Thyroid gland (tissue), 4 donors: ENCODE measurements around the gene LRP1-AS. TPM values are rescaled to one million over a fixed set of nuclear protein-coding genes. Genes with fewer than 3 reads are reported as not detected.

Experiments
- DNase-seq, 2 donors: peaks; one replicate each; pipeline ENCODE4 v3.0.0-alpha.2; 2019
- H3K27ac ChIP-seq, 3 donors: fragments of 200-600 bp; sonication (generic); 1 replicate in 2 of 3; 2 replicates in 1 of 3; pipeline ENCODE4 v1.5.1; 2016 to 2019; ENCODE audit warnings: mild to moderate bottlenecking in 1 of 3, moderate library complexity in 1 of 3
- H3K27me3 ChIP-seq: fragments of 200-600 bp; sonication (generic); one replicate; pipeline ENCODE4 v1.5.1; 2019
- H3K36me3 ChIP-seq, 2 donors: fragments of 200-600 bp; sonication (generic); one replicate each; pipeline ENCODE4 v1.5.1; 2016 to 2019
- H3K4me1 ChIP-seq, 2 donors: fragments of 200-600 bp; sonication (generic); one replicate each; pipeline ENCODE4 v1.5.1; 2017 to 2019
- H3K4me3 ChIP-seq, 3 donors: fragments of 200-600 bp; sonication (generic); replicated peaks in 1 of 3; 1 replicate in 2 of 3; 2 replicates in 1 of 3; pipeline ENCODE4 v1.5.1; 2016; ENCODE audit warnings: mild to moderate bottlenecking in 1 of 3
- H3K9me3 ChIP-seq: fragments of 200-600 bp; sonication (generic); one replicate; pipeline ENCODE4 v1.5.1; 2017
- POLR2A ChIP-seq, 2 donors: fragments of 450-650 bp; IDR thresholded peaks; one replicate each; pipeline ENCODE4 v1.6.1; 2017; ENCODE audit warnings: antibody characterized with exemption in 2 of 2, mild to moderate bottlenecking in 2 of 2, moderate library complexity in 1 of 2
- WGBS, 2 donors: methylation state at CpG; one replicate each; pipeline ENCODE4 v1.1.5; 2017; 5-methylcytosine and 5-hydroxymethylcytosine counted together
- intact Hi-C: fragments of 100-400 bp; cut with DNase I; formaldehyde crosslinking; loops from one replicate; pipeline ENCODE4 v1.15.1; 2023
- total RNA-seq, 4 donors: library from RNA; depleted of rRNA; stranded (reverse); fragments of >200 nt; gene quantifications; one replicate each; pipeline ENCODE4 v1.2.3, GENCODE V29; 2016
- TF ChIP-seq, protein P1 (sequence below), 6 experiments: fragments of 200-600 bp in 3 of 6; fragments of 450-650 bp in 3 of 6; sonication (generic) in 3 of 6; IDR thresholded peaks; one replicate each; pipeline ENCODE4 v1.5.1; 2016 to 2019; ENCODE audit warnings: antibody characterized with exemption in 6 of 6, mild to moderate bottlenecking in 2 of 6, inconsistent platforms in 1 of 6, moderate library complexity in 1 of 6

The LRP1-AS gene
- total RNA-seq, 4 donors from 2014 or later = not detected

DNA sequence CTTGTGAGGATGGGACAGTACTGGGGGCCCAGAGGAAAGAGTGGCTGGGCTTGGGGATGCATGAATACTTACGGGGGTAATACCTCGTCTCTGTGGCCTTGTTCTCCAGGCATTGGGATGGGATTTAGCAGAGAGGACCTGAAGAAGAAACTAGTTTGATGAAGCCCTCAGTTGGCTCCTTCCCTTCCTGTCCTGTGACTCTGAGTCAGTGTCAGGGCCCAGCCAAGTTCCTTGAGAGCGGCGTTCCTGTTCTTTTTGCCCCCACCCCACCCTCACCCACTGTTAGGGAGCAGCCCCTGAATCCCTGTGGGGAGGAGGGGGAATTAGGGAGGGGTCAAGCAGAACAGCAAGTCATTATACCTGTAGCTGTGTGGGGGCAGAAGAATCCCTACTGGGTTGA, 5.2 kb upstream of the LRP1-AS start:
- H3K27me3 ChIP-seq = no peaks in the 10 kb centered on the region
- no peak for DNase-seq
- peaks cover 7 to 21% of the 10 kb centered on the region in 2 donors for H3K36me3 ChIP-seq
- no peaks in the 10 kb centered on the region for H3K9me3 ChIP-seq
- peaks cover 0 to 33% of the 10 kb centered on the region in 2 donors for H3K4me1 ChIP-seq
- no peak overlapping the region for H3K4me3 ChIP-seq
- peak overlapping the region; percentile 37 to 63 (median 58) for H3K27ac ChIP-seq
- intact Hi-C loops = no loop called here
- WGBS, 2 donors = 82 to 83% methylated on average over 4 of the region's 4 CpGs
- TF ChIP-seq POLR2A (IDR thresholded peaks at IDR 0.05) = no peak
- TF ChIP-seq, protein P1, sequence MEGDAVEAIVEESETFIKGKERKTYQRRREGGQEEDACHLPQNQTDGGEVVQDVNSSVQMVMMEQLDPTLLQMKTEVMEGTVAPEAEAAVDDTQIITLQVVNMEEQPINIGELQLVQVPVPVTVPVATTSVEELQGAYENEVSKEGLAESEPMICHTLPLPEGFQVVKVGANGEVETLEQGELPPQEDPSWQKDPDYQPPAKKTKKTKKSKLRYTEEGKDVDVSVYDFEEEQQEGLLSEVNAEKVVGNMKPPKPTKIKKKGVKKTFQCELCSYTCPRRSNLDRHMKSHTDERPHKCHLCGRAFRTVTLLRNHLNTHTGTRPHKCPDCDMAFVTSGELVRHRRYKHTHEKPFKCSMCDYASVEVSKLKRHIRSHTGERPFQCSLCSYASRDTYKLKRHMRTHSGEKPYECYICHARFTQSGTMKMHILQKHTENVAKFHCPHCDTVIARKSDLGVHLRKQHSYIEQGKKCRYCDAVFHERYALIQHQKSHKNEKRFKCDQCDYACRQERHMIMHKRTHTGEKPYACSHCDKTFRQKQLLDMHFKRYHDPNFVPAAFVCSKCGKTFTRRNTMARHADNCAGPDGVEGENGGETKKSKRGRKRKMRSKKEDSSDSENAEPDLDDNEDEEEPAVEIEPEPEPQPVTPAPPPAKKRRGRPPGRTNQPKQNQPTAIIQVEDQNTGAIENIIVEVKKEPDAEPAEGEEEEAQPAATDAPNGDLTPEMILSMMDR (IDR thresholded peaks at IDR 0.05) = no peak

DNA sequence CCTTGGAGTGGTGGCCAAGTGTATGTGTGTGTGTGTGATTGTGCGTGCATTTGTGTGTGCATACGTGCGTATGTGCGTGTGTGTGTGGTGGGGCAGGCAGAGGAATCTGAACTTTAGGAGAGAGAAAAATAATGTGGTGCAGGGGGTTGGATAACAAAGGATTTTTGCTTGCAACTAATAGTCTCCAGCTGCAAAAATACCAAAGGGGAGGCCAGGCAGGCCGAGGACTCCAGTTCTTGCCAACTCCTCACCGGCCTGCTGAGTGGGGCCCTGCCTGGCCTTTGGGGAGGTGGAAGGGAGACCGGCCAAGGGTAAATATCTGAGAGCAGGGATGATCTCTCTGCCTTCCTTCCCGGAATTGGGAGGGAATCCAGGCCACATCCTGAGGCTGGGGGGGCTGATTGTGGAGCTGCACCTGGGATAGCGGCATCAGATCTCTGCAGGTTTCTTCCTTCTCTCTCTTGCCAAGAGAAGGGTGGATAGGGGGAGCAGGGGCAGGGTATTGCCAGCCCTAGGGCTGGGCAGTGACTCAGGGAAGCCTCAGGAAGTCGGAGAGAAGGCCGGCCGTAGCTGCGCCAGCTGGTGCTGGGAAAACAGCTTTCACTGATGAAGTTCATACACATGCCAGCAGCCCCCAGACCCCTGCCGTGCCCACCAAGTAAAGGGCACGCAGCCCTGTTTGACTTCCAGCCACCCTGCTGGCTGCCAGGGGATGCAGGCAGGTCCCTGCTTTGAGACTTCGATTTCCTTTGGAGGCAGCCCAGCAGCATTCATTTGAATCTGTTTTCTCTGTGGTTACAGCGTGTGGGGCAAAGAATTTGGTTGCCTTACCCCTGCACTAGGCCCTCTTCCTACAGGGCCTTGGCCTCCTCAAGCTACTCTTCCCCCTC, 4.6 kb upstream of the LRP1-AS start:
- no peak for TF ChIP-seq POLR2A (IDR thresholded peaks at IDR 0.05)
- TF ChIP-seq, protein P1 (IDR thresholded peaks at IDR 0.05) = no peak
- WGBS, 2 donors = 70 to 75% methylated on average over 16 to 17 of the region's 17 CpGs
- Histone ChIP-seq H3K27me3 (no peaks in the 10 kb centered on the region), H3K27ac (peak overlapping the region in 2 of 3 donors; percentile 58 to 63), H3K4me1 (peaks cover 0 to 39% of the 10 kb centered on the region in 2 donors), H3K4me3 (no peak overlapping the region), H3K36me3 (peaks cover 7 to 21% of the 10 kb centered on the region in 2 donors), H3K9me3 (no peaks in the 10 kb centered on the region)
- DNase-seq = no peak
- intact Hi-C loops = no loop called here

DNA sequence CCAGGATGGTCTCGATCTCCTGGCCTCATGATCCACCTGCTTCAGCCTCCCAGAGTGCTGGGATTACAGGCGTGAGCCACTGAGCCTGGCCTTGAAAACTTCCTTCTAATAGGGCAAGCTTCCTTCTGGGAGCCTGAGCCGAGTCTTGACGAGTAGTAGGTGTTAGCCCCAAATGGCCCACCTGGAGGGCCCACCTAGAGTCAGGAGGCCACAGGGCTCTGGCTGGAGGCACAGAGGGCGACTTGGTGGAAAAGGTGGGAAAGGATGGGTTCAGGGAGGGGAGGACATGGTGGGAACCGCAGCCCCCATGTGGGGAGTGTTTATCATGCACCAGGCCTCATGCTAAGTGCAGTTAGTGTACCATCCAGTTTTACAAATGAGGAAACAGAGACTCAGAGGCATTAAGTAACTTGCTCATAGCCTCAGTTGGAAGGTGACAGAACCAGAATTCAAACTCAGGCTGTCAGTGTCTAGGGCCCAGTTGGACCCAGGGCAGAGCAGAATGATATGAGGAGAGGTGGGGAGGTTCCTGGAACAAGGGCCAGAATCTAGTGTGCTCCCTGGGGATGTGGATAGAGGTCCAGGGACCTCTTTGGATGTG, 3.1 kb upstream of the LRP1-AS start:
- 90 to 91% methylated on average over 6 of the region's 6 CpGs for WGBS, 2 donors
- peaks cover 1 to 13% of the 10 kb centered on the region in 2 donors for H3K36me3 ChIP-seq

DNA sequence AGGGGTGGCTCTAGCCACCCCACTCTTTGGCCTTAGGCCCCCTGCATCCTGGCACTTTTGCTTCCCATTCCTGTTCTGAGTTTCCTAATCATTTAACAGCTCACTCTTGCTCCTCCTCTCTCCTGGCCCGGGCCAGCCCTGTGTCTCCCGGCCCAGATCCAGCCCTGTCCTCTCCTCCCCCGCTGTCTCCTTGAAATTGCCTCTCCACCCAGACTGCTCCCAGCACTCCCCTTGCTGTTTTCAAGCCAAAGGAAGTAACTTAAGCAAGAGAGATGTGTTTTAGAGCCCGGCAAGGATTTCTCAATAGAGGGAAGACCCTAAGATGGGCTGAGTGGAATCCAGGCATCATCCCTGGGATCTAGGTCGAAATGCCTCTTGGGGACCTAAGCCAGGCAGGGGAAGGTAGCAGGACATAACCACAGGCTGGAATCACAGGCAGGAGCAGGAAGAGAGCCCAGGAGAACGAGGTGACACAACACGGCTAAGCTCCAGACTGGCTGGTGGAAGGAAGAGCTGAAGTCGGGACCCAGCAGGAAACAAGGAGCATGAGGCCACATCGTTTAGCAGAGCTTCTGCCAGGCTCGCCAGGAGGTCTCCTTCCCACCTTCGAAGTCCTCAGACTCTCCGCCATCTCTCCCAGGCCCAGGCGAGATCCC, 2.0 kb upstream of the LRP1-AS start:
- H3K27ac ChIP-seq = peak overlapping the region; percentile 58 to 66 (median 63)
- peak; percentile 23 to 27 for DNase-seq
- TF ChIP-seq, protein P1 (IDR thresholded peaks at IDR 0.05) = no peak
- TF ChIP-seq POLR2A (IDR thresholded peaks at IDR 0.05) = no peak
- no peaks in the 10 kb centered on the region for H3K9me3 ChIP-seq
- intact Hi-C loops = no loop called here
- peaks cover 8 to 10% of the 10 kb centered on the region in 2 donors for H3K36me3 ChIP-seq
- H3K4me1 ChIP-seq = peaks cover 0 to 50% of the 10 kb centered on the region in 2 donors
- no peak overlapping the region for H3K4me3 ChIP-seq
- 62 to 72% methylated on average over 9 to 13 of the region's 13 CpGs for WGBS, 2 donors
- H3K27me3 ChIP-seq = no peaks in the 10 kb centered on the region

More for the DNA sequence above, 3.1 kb upstream of the LRP1-AS start:
- H3K9me3 ChIP-seq = no peaks in the 10 kb centered on the region
- intact Hi-C loops = no loop called here
- no peaks in the 10 kb centered on the region for H3K27me3 ChIP-seq
- peak overlapping the region in 1 of 3 donors; percentile 45 for H3K27ac ChIP-seq
- no peak overlapping the region for H3K4me3 ChIP-seq
- H3K4me1 ChIP-seq = peaks cover 0 to 46% of the 10 kb centered on the region in 2 donors
- DNase-seq = no peak
- TF ChIP-seq, protein P1 (IDR thresholded peaks at IDR 0.05) = no peak
- TF ChIP-seq POLR2A (IDR thresholded peaks at IDR 0.05) = no peak
